ENCODE measurements around the gene PTPRM.

GRCh38 chr18:8218197-8218596 is 651.1 kb downstream of the PTPRM start:
- no peak for TF ChIP-seq EZH2 (IDR thresholded peaks at IDR 0.05)
- no peak for TF ChIP-seq CTCF (IDR thresholded peaks at IDR 0.05)

Data from neural progenitor cell (in vitro differentiated cells).